CD14-positive monocyte (primary cell): Measurements from ENCODE around the gene SPECC1L. TPM values are rescaled to one million over a fixed set of nuclear protein-coding genes. Genes with fewer than 3 reads are reported as not detected.
"Not testable (repeated sequence)": the region's sequence is repeated elsewhere in the genome, so short reads cannot be mapped to it uniquely, and the experiment has no call there.

Experiments used
- DNase-seq, 3 donors: peaks; one replicate each; pipeline ENCODE4 v3.0.0-alpha.2; 2011 to 2022
- H2AFZ ChIP-seq: 2 replicates; pipeline ENCODE4 v1.6.0; 2012; ENCODE audit warnings: mild to moderate bottlenecking, low read depth, low read length, inconsistent platforms; ENCODE audit not compliant: insufficient read depth, poor library complexity, severe bottlenecking
- H3K27ac ChIP-seq, 2 donors: 1 replicate in 1 of 2; 2 replicates in 1 of 2; pipeline ENCODE4 v1.5.1; 2012 to 2013; ENCODE audit warnings: low read length in 2 of 2, control low read depth in 1 of 2, inconsistent platforms in 1 of 2, low read depth in 1 of 2, mild to moderate bottlenecking in 1 of 2
- H3K27me3 ChIP-seq, 2 donors: one replicate each; pipeline versions ENCODE4 v1.6.0 to v1.6.1; 2011 to 2013; ENCODE audit warnings: low read length in 2 of 2; ENCODE audit not compliant: control insufficient read depth in 2 of 2, insufficient read depth in 2 of 2
- H3K36me3 ChIP-seq, 2 donors: replicated peaks in 1 of 2; 1 replicate in 1 of 2; 2 replicates in 1 of 2; pipeline versions ENCODE4 v1.5.1 to v1.6.1; 2012 to 2013; ENCODE audit warnings: low read length in 2 of 2, control low read depth in 1 of 2, inconsistent platforms in 1 of 2, mild to moderate bottlenecking in 1 of 2; ENCODE audit not compliant: insufficient read depth in 2 of 2, control insufficient read depth in 1 of 2
- H3K4me1 ChIP-seq, 2 donors: 1 replicate in 1 of 2; 2 replicates in 1 of 2; pipeline versions ENCODE4 v1.5.1 to v1.6.1; 2012 to 2013; ENCODE audit warnings: low read length in 2 of 2, control low read depth in 1 of 2, inconsistent platforms in 1 of 2, mild to moderate bottlenecking in 1 of 2, moderate library complexity in 1 of 2; ENCODE audit not compliant: insufficient read depth in 2 of 2, control insufficient read depth in 1 of 2
- H3K4me2 ChIP-seq: replicated peaks from 2 replicates; pipeline ENCODE3; 2012; ENCODE audit warnings: low read length, moderate library complexity, mild to moderate bottlenecking; ENCODE audit not compliant: poor library complexity, severe bottlenecking; ENCODE audit errors: extremely low read depth
- H3K4me3 ChIP-seq, 3 experiments: fragments of 200-600 bp in 1 of 3; sonication (generic) in 1 of 3; replicated peaks in 1 of 3; 1 replicate in 2 of 3; 2 replicates in 1 of 3; pipeline ENCODE4 v1.5.1; 2011 to 2013; ENCODE audit warnings: low read length in 3 of 3, mild to moderate bottlenecking in 3 of 3, control low read depth in 2 of 3, low read depth in 2 of 3, inconsistent platforms in 1 of 3, moderate library complexity in 1 of 3
- H3K79me2 ChIP-seq: 2 replicates; pipeline ENCODE4 v1.6.0; 2012; ENCODE audit warnings: mild to moderate bottlenecking, control low read depth, inconsistent platforms, low read length, moderate library complexity; ENCODE audit not compliant: insufficient read depth
- H3K9ac ChIP-seq: 2 replicates; pipeline ENCODE4 v1.6.0; 2017; ENCODE audit warnings: low read length, mild to moderate bottlenecking; ENCODE audit not compliant: insufficient read depth, poor library complexity, severe bottlenecking
- H3K9me3 ChIP-seq, 2 donors: replicated peaks in 1 of 2; 1 replicate in 1 of 2; 2 replicates in 1 of 2; pipeline versions ENCODE4 v1.5.1 to v1.6.1; 2012 to 2013; ENCODE audit warnings: low read length in 2 of 2, control low read depth in 1 of 2; ENCODE audit not compliant: control insufficient read depth in 1 of 2, insufficient read depth in 1 of 2
- H4K20me1 ChIP-seq: 2 replicates; pipeline ENCODE4 v1.6.0; 2012; ENCODE audit warnings: mild to moderate bottlenecking, low read length, control low read depth, moderate library complexity; ENCODE audit not compliant: insufficient read depth
- H3K27ac Mint-ChIP-seq, 7 donors: one replicate each; pipeline ENCODE4 v1.8.0; 2020; ENCODE audit warnings: mild to moderate bottlenecking in 7 of 7, mixed read lengths in 7 of 7, moderate library complexity in 6 of 7, inconsistent platforms in 2 of 7
- H3K27me3 Mint-ChIP-seq, 3 donors: one replicate each; pipeline ENCODE4 v1.8.0; 2021 to 2022; ENCODE audit warnings: low read depth in 3 of 3, mild to moderate bottlenecking in 3 of 3, mixed read lengths in 3 of 3, moderate library complexity in 3 of 3, inconsistent platforms in 1 of 3
- H3K36me3 Mint-ChIP-seq, 2 donors: one replicate each; pipeline ENCODE4 v1.8.0; 2020; ENCODE audit warnings: mixed read lengths in 2 of 2, inconsistent platforms in 1 of 2, mild to moderate bottlenecking in 1 of 2
- H3K4me1 Mint-ChIP-seq: one replicate; pipeline ENCODE4 v1.8.0; 2020; ENCODE audit warnings: mild to moderate bottlenecking, mixed read lengths
- H3K4me3 Mint-ChIP-seq, 2 donors: one replicate each; pipeline ENCODE4 v1.8.0; 2020; ENCODE audit warnings: mild to moderate bottlenecking in 2 of 2, mixed read lengths in 2 of 2, moderate library complexity in 1 of 2
- H3K9me3 Mint-ChIP-seq, 7 donors: one replicate each; pipeline ENCODE4 v1.8.0; 2020 to 2022; ENCODE audit warnings: mixed read lengths in 7 of 7, mild to moderate bottlenecking in 6 of 7, moderate library complexity in 6 of 7, inconsistent platforms in 2 of 7
- WGBS: methylation state at CpG from one replicate; pipeline ENCODE4 v1.1.5; 2013; ENCODE audit warnings: missing lambda C conversion rate; ENCODE audit not compliant: insufficient coverage; 5-methylcytosine and 5-hydroxymethylcytosine counted together
- intact Hi-C, 2 donors: fragments of 100-400 bp; cut with micrococcal nuclease; formaldehyde crosslinking; loops; one replicate each; pipeline versions ENCODE4 v1.15.0 to v1.15.1; 2023
- polyA plus RNA-seq, 3 donors: library from polyadenylated mRNA; depleted of rRNA in 1 of 3; unstranded in 2 of 3; stranded (reverse) in 1 of 3; fragments of 300-500 nt in 2 of 3; fragments of >200 nt in 1 of 3; fragmentation: Illumina TruSeq in 2 of 3; gene quantifications; 1 replicate in 2 of 3; 2 replicates in 1 of 3; pipeline ENCODE4 v1.2.3, GENCODE V29; 2012 to 2021

SPECC1L gene
- polyA plus RNA-seq, 3 donors = 2.5 to 7.2 (median 4.9) TPM

- H3K27ac ChIP-seq, H3K36me3 ChIP-seq, H3K79me2 ChIP-seq, H3K9ac ChIP-seq, DNase-seq, H3K9me3 ChIP-seq, H3K27ac Mint-ChIP-seq, H4K20me1 ChIP-seq, H3K27me3 Mint-ChIP-seq, H2AFZ ChIP-seq, H3K4me3 Mint-ChIP-seq, H3K4me2 ChIP-seq, H3K4me3 ChIP-seq, H3K27me3 ChIP-seq, H3K36me3 Mint-ChIP-seq, H3K9me3 Mint-ChIP-seq: not testable (repeated sequence)
- no CpG with 5 or more reads among the region's 8 CpGs for WGBS
- peaks cover 12% of the 10 kb centered on the region for H3K4me1 Mint-ChIP-seq
- intact Hi-C loops = loop anchor here in 1 of 2 donors (5.0 kb wide), 1 partner anchor 62 kb away; no protein-coding TSS in a partner anchor
- H3K4me1 ChIP-seq = peaks cover 9 to 11% of the 10 kb centered on the region in 2 donors
Measured at GRCh38 chr22:24249413-24249812, 21.2 kb upstream of the SPECC1L start.

GRCh38 chr22:24251286-24251685, 19.3 kb upstream of the SPECC1L start:
- H3K9ac ChIP-seq, DNase-seq, intact Hi-C loops, H3K27ac Mint-ChIP-seq, H3K4me1 ChIP-seq, H4K20me1 ChIP-seq, H3K36me3 Mint-ChIP-seq, H3K9me3 Mint-ChIP-seq, H3K4me3 Mint-ChIP-seq, H3K27me3 ChIP-seq, H3K36me3 ChIP-seq, H3K9me3 ChIP-seq, H3K79me2 ChIP-seq, H3K4me3 ChIP-seq, H3K27me3 Mint-ChIP-seq, H2AFZ ChIP-seq, H3K27ac ChIP-seq, H3K4me1 Mint-ChIP-seq, H3K4me2 ChIP-seq: not testable (repeated sequence)
- WGBS = no CpG with 5 or more reads among the region's 28 CpGs

DNA sequence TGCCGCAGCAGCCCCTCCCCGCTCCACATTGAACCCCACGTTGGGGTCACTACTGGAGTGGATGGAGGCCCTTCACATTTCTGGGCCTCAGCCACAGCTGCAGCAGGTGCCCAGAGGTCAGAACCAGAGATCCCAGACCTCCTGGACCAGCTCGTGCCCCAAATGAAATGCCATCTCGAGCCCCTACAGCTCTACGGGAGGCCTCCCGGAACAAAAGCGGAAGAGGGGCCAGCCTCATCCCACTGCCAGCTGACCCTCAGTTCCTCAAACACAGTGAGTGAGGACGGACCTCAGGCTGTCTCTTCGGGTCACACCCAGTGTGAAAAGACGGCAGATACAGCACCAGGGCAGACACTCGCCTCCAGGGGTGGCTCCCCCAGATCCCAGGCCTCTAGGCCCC, 17.5 kb upstream of the SPECC1L start:
- H3K4me2 ChIP-seq, intact Hi-C loops, H3K9ac ChIP-seq, H3K4me1 Mint-ChIP-seq, H3K9me3 Mint-ChIP-seq, H3K79me2 ChIP-seq, H3K27me3 Mint-ChIP-seq, H3K27ac Mint-ChIP-seq, H3K4me3 Mint-ChIP-seq, H4K20me1 ChIP-seq, H2AFZ ChIP-seq, H3K4me3 ChIP-seq, H3K36me3 Mint-ChIP-seq, H3K9me3 ChIP-seq, DNase-seq, H3K36me3 ChIP-seq, H3K27ac ChIP-seq, H3K27me3 ChIP-seq, H3K4me1 ChIP-seq: not testable (repeated sequence)
- WGBS = 100% methylated on average over 5 of the region's 12 CpGs

DNA sequence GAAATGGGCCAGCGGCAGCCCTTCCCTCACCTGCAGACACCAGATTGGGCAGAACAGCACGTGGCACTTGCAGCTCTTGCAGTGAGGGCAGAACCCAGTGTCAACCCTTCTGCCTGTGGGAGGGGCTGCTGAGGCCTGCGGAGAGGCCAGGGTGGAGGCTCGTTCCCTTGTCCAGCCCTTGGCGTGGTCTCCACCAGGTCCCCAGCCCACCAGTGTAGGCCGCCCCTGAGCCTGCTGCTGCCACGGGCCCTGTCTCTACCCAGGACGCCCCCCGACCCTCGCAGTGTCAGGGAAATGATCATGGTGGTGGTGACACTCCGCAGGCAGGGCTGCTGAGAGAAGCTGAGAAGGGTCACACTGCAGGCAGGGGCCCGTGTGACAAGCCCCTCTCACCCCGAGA, 14.5 kb upstream of the SPECC1L start:
- H3K27ac ChIP-seq, H3K27me3 ChIP-seq, H3K9ac ChIP-seq, H3K4me3 Mint-ChIP-seq, H4K20me1 ChIP-seq, H3K4me3 ChIP-seq, H3K9me3 Mint-ChIP-seq, H3K79me2 ChIP-seq, H3K9me3 ChIP-seq, intact Hi-C loops, H3K36me3 Mint-ChIP-seq, H3K4me1 Mint-ChIP-seq, H3K4me2 ChIP-seq, DNase-seq, H3K36me3 ChIP-seq, H3K4me1 ChIP-seq, H3K27me3 Mint-ChIP-seq, H3K27ac Mint-ChIP-seq, H2AFZ ChIP-seq: not testable (repeated sequence)
- WGBS = 96% methylated on average over 4 of the region's 13 CpGs
